NOMO-1 treated with dmso at 0.1 percent for 144 hours (cell line): ENCODE results near the gene POT1.

Experiments
- DNase-seq: peaks from one replicate; lab custom pipeline; 2025; ENCODE audit not compliant: unreplicated experiment; lab: John Stamatoyannopoulos, UW

POT1 gene

DNA sequence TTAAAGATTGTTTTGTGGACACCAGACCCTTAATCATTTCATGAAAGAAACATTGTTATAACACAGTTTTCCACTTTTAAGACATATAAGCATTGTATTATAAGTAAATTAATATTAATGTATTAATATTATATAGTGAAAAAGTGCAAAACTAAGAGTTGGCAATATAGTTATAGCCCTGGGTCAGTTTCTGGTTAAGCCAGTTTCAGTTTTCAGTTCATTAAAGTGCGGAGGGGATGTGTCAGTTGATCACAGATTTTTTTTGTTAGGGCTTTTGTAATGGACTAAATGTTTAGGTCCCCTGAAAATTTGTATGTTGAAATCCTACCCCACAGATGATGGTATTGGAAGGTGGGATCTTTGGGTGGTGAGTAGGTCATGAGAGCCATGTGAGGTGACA is 118.3 kb downstream of the POT1 start:
- DNase-seq: no peak

DNA sequence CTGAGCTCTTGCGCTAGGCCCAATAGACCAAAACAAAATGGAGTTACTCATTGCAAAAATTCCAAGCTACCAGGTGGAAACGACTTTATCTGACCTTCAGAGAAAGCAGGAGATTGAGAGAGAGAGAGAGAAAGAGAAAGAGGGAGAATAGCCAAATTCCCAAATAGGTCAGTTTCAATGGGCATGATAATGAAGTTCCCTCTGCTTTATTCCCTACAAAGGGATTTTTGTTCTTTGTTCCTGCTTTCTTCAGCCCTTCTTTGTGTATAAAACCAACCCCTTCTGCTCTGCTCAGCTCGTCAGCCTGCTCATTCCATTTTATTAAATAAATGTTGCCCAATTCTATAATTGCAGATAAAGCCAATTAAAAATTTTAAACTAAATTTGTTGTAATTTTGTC is 119.0 kb downstream of the POT1 start:
- DNase-seq: no peak

DNA sequence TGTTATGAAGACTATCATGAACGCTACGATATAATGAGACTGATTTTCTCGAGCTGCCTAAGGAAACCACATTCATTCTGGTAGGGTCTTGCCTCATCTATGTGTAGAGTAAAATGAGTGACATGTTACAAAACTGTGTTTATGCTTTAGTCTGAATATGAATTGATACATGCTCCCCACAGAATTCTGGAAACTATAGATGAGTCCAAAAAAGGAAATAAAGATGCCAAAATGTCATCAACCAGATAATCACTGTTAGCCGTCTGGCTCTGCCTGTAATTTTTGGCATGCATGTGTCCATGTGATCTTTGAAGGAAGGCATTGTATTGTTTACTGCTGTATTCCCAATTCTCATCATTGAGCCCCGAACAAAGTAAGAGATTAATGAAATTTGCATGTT is 121.4 kb downstream of the POT1 start:
- no peak for DNase-seq

DNA sequence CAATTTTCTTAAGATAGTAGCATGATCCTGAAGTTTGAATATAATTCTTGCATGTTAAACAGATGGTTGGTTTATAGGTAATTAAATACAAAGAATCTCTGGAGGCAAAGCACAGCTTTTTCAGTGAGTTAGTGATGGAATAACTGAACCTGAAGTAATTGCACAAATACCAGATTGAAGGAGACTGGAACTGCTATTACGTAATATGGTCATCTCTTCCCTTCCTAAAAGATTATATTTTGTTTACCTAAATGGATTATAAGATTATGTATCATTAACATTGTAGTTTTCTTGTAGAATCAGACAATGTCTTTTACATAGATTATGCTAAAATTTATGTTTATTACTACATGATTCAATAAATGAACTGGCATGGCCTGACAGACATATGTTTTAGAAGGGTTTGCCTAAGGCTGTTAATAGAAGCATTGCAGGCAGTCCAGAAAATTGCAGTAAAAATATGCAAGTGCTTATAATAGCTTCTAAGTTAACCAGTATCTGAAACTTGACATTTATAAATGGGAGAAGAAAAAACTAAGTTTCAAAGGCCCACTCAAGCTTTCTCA is 128.2 kb downstream of the POT1 start:
- no peak for DNase-seq

DNA sequence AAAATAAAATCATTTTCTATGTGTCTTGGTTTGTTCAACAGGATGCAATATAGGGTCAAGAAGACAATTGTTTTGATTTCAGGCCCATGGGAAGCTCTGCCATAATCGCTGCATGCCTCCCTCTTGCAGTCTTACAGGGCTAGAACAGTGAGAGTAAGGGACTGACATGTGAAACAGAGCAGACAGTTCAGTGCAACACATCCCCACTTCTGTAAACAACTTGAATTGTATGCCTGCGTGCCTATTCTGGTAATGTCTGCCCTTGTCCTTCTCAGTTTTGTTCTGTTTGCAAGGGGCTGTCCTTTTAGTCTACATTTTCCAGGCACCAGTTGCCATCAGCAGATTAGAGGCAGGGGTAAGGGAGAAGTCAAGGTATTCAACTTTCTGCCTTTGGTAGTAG is 129.2 kb downstream of the POT1 start:
- no peak for DNase-seq

DNA sequence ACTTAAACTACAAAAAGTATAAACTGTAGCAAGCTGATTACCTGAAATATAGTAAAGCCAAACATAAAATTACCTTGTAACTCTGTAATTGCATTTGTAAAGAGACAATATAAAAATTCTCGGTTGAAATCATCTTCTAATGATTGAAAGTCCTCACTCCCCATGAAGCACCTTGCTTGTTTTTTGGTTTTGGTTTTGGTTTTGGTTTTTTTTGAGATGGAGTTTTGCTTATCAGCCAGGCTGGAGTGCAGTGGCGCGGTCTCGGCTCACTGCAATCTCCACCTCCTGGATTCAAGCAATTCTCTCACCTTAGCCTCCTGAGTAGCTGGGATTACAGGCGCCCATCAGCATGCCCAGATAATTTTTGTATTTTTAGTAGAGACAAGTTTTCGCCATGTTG is 130.2 kb downstream of the POT1 start:
- DNase-seq: no peak

DNA sequence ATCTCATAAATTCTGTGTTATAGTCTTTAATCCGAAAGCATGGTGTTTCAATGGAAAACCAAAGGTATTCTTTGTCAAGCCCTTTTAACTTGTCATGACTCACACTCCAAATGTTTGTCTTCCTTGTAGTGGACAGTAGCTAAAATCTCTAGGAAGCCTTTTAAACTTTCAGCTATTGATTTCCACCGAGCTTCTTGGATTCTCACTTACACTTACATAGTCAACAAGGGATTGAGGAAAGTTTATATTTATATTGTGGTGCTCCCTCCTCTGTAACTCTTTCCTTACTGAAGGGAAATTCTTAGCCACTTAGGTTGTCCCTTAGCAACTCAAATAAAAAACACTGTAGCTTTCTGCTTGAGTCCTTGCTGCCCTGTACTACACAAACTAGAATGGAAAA is 132.9 kb downstream of the POT1 start:
- no peak for DNase-seq

DNA sequence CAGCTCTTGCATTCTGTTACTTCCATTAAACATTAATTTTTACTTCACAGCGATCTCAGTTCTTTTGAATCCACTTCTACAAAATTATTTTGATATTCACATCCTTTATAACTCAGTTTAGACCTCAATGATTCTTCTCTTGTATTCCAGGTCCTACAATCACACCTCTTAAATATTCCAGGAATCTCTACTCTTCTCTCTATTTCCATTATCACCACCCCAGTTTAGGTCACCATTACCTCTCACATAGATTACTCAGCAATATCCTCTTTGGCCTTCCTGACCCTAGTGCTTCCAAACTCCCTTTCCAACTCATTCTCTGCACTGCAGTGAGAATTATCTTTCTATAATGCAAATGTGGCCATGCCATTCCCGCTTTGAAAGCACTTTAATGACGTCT is 136.9 kb downstream of the POT1 start:
- no peak for DNase-seq

DNA sequence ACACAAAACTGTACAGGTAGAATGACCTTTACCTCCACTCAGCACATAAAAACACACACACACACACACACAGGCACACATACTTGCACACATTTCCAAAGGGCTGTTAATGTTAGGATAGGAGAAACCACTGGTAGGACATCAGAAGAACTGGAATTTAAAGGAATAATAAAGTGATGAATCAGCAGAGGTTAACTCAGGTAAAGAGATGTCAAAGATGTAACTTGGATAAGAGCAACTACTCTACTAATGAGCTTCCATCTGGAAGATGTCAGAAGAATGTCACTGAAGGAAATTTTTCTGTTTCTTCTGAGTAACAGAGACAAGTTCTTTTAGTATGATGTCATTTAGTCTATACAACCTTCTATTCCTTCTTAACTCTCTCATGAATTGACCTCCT is 137.6 kb downstream of the POT1 start:
- DNase-seq: no peak

DNA sequence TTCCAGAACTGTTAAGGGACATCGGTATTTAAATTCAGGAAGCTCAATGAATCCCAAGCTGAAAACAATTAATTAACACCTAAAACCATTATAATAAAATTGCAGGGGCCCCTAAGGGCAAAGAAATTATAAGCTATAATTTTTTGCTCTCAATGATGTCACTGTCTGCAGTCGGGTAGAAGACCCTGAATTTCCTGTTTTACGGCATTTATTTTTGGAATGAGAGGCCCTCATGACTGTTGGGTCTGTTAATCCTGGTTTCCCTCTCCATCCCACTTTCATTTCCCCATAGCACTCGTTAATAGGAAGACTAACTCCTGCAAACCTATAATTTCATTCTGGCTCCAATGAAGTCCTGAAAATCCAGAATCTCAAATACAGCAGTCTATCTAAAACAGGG is 138.2 kb downstream of the POT1 start:
- no peak for DNase-seq

DNA sequence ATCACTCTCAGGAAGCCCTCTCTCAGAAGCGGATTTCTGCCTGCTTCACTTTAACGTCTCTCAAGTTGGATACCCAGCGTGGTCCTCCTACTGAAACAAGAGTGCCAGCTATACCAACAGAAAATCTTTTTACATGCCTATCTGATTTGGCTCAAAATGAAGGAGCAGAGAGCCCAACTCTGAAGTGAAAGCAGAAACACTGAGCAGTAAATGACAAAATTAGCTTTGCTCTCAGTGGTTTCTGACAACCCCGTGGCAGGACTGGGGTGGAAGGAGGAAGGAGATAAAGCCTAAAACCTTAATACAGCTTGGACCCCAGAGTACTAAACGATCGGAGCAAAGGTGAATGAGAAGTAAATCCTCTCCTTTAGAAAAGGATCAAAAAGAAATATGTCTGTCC is 139.0 kb downstream of the POT1 start:
- no peak for DNase-seq

DNA sequence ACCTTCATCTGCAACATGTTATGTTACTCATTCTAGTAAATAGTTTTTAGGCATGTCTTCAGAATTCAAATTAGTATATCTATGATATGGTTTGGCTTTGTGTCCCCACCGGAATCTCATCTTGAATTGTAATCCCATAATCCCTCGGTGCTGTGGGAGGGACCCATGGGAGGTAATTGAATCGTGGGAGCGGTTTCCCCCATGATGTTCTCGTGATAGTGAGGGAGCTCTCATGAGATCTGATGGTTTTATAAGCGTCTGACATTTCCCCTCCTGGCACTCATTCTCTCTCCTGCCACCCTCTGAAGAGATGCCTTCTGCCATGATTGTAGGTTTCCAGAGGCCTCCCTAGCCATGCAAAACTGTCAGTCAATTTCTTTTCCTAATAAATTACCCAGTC is 143.6 kb downstream of the POT1 start:
- DNase-seq: no peak

DNA sequence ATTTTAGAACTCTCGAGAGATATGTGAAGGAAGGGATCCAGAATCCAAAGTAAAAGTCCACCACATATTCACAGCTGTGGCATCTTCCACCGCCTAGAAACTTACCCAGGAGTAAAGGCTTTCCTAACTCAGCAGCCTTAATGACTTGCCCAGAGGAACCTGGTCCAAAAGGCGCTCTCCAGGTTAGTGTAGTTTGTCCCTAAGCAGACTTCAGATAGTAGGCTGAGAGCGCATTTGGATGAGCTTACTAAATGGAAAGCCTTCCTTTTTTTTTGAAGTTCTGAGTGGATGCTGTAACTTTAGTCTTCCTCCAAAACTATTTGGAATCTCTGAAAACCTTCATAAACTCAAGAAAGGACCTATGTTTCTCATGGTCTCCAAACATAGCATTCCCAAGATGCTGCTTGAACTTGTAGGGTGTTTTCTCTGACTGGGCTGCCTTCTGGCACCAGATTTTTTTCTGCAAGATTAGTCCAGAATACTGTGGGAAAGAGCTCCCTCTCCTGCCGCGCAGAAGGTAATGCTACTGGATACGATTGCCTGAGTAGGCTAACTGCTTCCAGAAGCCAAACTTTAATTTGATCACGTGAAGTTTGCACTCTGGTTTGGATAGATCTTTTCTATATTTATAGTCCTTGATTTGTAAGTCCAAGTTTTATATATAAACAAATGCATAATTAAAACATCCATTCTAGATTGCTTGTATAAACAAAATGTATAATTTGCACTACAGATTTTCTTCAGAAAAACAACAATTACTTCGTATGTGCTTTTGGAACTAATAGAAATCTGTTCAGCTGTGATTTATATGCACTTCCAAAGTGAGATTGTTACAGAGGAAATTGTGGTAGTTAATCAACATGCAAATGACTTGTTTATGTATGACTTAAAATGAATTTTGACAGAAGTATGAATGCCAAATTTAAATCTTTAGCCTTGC is 144.5 kb downstream of the POT1 start:
- peak; percentile 7 for DNase-seq

DNA sequence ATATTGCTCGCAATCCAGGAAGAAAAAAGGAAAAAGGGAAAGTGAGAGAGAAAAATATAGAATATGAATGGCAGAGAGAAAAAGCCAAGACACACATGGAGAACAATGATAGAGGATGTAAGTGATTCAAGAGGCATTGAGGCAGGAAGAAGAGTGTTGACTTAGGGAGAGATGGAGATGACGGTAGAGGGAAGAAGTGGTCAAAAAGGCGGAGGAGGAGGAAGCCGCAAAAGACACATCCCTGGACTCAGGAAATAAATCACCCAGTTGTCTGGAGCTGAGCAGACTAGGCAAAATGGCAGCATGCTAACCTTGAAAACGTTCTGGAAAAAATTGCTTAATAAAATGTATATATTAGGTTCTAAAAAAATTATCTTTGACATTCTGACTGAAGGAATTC is 146.4 kb downstream of the POT1 start:
- no peak for DNase-seq

DNA sequence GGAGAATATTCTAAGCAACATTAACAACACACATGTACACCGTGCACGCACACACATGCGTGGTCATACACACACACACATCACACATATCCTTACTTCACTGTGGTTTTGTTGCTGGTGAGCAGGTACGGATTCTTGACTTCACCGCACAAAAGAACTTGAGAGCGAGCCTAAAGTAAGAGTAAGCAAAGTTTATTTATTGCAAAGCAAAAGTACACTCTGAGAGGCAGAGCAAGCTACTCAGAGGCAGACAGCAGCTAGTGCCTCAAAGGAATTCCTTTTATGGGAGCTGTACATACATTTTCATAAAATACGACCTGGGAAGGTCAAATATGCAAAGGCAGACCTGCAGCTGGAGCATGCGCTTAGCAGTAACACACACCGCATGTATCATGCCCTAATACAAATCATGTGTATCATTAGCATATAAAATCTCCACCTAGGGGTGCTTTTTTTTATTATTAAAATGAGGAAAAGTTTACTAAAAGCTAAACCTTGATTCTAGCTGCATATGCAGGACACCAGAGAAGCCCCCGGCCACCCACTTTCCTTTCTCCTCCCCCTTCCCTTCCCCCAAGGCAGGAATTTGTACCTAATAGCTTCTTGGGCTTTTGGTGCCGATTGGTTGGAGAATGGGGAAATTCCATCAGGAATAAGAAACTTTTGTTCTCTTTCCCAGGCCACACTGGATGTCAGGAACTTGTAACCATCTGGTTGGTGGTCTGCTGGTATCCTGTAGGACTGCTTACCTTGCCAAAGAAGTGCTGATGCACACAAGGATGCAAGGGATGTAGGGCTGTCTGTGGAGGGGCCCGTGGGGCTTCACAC is 147.5 kb downstream of the POT1 start:
- no peak for DNase-seq

DNA sequence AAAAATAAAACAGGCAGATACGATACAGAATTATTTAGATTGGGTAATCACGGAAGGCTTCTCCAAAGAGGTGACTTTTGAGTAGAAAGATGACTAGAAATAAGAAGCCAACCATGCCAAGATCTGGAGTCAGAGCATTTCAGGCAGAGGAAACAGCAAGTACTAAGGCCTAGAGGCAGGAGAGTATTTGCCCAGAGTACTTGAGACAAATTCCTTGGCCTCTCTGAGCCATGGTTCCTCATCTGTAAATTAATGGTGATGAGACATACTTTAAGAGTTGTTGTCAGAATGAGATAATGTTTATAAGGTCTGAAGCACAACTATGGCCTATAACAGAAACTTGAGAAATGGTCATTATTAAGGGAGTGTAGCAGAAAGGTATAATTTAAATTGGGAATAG is 148.2 kb downstream of the POT1 start:
- no peak for DNase-seq

DNA sequence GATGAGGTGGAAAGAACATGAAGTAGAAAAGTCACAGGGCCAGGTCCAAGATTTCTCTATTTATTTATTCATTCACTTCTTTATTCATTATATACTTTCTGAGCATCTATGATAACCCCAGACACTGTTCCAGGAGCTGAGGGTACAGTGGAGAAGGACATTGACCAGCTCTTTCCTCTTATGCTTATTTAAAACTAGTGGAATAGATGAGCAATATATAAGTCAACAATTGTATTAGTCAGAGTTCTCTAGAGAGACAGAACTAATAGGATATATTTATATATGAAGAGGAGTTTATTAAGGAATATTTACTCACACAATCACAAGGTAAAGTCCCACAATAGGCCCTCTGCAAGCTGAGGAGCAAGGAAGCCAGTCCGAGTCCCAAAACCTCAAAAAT is 149.0 kb downstream of the POT1 start:
- no peak for DNase-seq

DNA sequence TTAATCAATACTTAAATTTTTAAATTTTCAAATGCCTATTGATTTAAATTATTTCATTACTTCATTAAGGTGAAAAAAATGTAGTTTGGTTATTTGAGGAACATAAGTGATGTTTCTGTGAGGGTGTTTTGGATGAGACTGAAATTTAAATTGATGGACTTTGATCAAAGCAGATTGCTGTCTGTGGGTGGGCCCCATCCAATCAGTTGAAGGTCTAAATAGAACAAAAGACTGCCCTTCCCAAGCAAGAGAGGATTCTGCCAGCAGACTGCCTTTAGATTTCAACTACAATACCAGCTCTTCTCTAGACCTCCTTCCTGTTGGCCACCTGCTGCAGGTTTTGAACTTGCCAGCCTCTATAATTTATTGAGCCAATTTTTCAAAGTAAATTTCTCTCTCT is 149.6 kb downstream of the POT1 start:
- no peak for DNase-seq

DNA sequence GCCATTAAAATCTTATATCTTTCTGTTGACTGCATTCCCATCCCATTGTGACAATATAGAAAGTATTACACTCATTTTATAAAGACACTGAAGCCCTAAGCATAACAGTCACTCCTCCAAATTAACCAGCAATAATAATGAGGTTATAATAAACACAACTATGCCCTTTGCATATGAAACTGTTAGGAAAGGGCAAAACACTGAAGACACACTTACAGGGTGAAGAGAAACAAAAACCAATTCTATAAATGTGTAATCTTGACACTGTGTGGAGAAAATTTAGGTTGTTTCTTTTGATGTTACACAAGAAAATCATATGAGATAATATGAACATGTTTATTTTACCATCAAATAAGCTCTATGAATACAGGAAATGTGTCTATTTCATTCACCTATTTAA is 150.0 kb downstream of the POT1 start:
- no peak for DNase-seq

DNA sequence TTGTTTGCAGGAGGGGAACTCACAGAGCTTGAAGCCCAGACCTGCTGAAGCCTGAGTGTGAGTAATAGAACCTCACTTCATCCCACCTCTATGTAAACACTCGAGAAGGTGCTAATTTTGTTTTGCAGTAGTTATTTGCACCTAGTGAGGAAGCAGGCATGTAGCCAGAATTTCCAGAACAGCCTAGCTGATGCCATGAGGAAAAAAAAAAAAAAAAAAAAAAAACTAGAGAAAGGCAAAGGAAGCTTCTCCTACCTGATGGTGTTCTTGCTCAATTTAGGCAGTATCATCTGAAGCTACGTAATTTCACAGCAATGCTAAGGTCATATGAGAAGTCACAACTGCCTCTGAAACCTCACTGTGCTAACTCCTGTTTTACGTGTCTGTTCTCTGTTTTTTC is 150.4 kb downstream of the POT1 start:
- DNase-seq: no peak

DNA sequence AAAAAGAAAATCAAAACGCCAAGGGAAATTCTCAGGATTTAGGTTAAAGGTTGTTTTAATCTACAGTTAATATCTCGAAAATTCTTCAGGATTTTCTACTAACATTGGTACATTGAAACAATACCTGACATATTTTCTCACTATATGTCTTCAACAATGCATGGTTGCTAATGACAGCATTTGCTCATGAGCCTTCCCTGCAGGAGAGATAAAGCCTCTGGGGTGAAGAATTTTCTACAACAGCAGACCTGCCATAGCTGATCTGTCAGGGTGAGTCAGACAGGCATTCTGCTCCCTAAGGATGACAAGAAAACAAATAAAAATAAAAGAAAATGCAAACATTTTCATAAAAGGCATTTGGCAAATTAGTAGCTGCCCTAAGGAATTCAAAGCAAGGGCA is 152.4 kb downstream of the POT1 start:
- no peak for DNase-seq

DNA sequence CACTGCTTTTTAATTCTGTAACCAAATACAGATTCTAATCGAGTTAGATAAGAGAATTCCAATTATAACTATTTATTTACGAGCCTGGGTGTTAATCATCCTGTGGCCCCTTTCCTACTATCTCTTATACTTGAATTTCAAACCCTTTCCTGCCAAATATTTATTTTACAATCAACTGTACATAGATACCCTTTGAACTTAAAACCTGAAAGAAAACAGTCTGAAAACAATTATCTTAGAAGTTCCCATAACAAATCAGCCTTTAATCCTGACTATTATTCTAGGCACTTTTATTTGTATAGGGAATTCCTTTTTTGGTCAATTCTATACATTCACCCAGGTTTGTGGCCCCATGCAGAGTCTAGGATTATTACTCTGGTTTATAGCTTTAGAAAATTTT is 153.5 kb downstream of the POT1 start:
- no peak for DNase-seq
